H1 (cell line): ENCODE results near the gene SCNN1B.

ENCODE experiments used
- BRCA1 ChIP-seq: IDR thresholded peaks from 2 replicates; pipeline ENCODE4 v1.6.1; 2012; ENCODE audit warnings: low read depth, low read length, improper control_type of control experiment
- CBX5 ChIP-seq: fragments of 300-800, 300-1000 bp; sonication (generic); IDR thresholded peaks from 2 replicates; pipeline ENCODE4 v1.7.1; 2016; ENCODE audit warnings: antibody characterized with exemption, low read length, low read depth
- CEBPB ChIP-seq: IDR thresholded peaks from 2 replicates; pipeline ENCODE4 v1.6.1; 2012; ENCODE audit warnings: low read depth, low read length
- CTCF ChIP-seq, 3 experiments: IDR thresholded peaks; 1 replicate in 2 of 3; 2 replicates in 1 of 3; pipeline versions ENCODE4 v1.5.1 to v1.6.1; 2011; ENCODE audit warnings: low read length in 3 of 3, mild to moderate bottlenecking in 3 of 3, inconsistent platforms in 2 of 3, low read depth in 1 of 3, moderate library complexity in 1 of 3; ENCODE audit not compliant: insufficient read depth in 1 of 3; ENCODE audit errors: control extremely low read depth in 1 of 3
- EP300 ChIP-seq, 2 experiments: IDR thresholded peaks; 1 replicate in 1 of 2; 2 replicates in 1 of 2; pipeline ENCODE4 v1.6.1; 2011 to 2012; ENCODE audit warnings: low read depth in 2 of 2, low read length in 2 of 2, mild to moderate bottlenecking in 2 of 2, borderline replicate concordance in 1 of 2, inconsistent platforms in 1 of 2, moderate library complexity in 1 of 2
- KDM1A ChIP-seq: fragments of 200-600, 300-600 bp; sonication (generic); IDR thresholded peaks from 2 replicates; pipeline ENCODE4 v1.7.1; 2016; ENCODE audit warnings: mild to moderate bottlenecking, low read length, borderline replicate concordance
- POLR2A ChIP-seq, 2 experiments: IDR thresholded peaks; 1 replicate in 1 of 2; 2 replicates in 1 of 2; pipeline ENCODE4 v1.6.1; 2011; ENCODE audit warnings: low read depth in 2 of 2, low read length in 2 of 2, mild to moderate bottlenecking in 2 of 2; ENCODE audit errors: control extremely low read depth in 1 of 2
- SAP30 ChIP-seq: fragments of 300-600 bp; sonication (generic); IDR thresholded peaks from 2 replicates; pipeline ENCODE4 v1.7.1; 2012; ENCODE audit warnings: low read length, moderate library complexity, mild to moderate bottlenecking, inconsistent platforms; ENCODE audit not compliant: insufficient read depth, insufficient replicate concordance
- SIX5 ChIP-seq: IDR thresholded peaks from 2 replicates; pipeline ENCODE4 v1.6.1; 2011; ENCODE audit warnings: mild to moderate bottlenecking, low read depth, low read length
- SP4 ChIP-seq: IDR thresholded peaks from 2 replicates; pipeline ENCODE4 v1.6.1; 2012; ENCODE audit warnings: low read length, inconsistent platforms
- TAF1 ChIP-seq: IDR thresholded peaks from 2 replicates; pipeline ENCODE4 v1.6.1; 2011; ENCODE audit warnings: mild to moderate bottlenecking, low read depth, low read length
- TAF7 ChIP-seq: optimal IDR thresholded peaks from 2 replicates; pipeline ENCODE3; 2011; ENCODE audit warnings: low read depth, mild to moderate bottlenecking, inconsistent platforms, low read length, moderate library complexity, borderline replicate concordance
- TF ChIP-seq, protein P1 (sequence below): IDR thresholded peaks from 2 replicates; pipeline ENCODE4 v1.6.1; 2012; ENCODE audit warnings: low read length, inconsistent platforms
- TF ChIP-seq, protein P2 (sequence below): IDR thresholded peaks from 2 replicates; pipeline ENCODE4 v1.6.1; 2011; ENCODE audit warnings: low read length, improper control_type of control experiment

DNA sequence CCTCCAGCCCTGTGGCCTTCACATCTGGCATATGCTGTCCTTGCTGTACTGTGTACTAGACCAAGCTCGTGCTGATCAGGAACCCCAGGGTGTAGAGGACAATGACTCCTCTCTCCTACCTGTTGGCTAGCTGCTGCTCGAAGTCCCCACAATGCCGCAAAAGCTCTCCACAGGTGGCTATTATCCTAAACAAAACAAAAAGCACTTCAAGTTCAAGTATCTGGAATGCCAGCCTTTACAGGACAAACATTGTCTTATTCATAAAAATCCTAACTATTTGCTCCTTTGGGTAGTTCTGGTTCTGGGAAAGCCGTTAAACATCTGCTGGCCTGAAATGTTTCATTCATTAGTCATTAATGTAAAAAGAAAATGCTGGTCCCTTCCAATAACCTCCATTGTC, 108.1 kb downstream of the SCNN1B start:
- TF ChIP-seq CTCF (IDR thresholded peaks at IDR 0.05; ENCODE audit: control extremely low read depth in 1 of 3, insufficient read depth in 1 of 3, low read depth in 1 of 3, low read length in 3 of 3) (no peak), POLR2A (IDR thresholded peaks at IDR 0.05; ENCODE audit: control extremely low read depth in 1 of 2, low read depth in 2 of 2, low read length in 2 of 2) (no peak), SIX5 (no peak), KDM1A (no peak), CEBPB (no peak), EP300 (IDR thresholded peaks at IDR 0.05; ENCODE audit: borderline replicate concordance in 1 of 2, low read depth in 2 of 2, low read length in 2 of 2) (no peak), TAF1 (no peak), CBX5 (no peak), SP4 (no peak), TAF7 (no peak), SAP30 (no peak), BRCA1 (no peak)
- TF ChIP-seq, protein P1, sequence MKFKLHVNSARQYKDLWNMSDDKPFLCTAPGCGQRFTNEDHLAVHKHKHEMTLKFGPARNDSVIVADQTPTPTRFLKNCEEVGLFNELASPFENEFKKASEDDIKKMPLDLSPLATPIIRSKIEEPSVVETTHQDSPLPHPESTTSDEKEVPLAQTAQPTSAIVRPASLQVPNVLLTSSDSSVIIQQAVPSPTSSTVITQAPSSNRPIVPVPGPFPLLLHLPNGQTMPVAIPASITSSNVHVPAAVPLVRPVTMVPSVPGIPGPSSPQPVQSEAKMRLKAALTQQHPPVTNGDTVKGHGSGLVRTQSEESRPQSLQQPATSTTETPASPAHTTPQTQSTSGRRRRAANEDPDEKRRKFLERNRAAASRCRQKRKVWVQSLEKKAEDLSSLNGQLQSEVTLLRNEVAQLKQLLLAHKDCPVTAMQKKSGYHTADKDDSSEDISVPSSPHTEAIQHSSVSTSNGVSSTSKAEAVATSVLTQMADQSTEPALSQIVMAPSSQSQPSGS = no peak
- TF ChIP-seq, protein P2, sequence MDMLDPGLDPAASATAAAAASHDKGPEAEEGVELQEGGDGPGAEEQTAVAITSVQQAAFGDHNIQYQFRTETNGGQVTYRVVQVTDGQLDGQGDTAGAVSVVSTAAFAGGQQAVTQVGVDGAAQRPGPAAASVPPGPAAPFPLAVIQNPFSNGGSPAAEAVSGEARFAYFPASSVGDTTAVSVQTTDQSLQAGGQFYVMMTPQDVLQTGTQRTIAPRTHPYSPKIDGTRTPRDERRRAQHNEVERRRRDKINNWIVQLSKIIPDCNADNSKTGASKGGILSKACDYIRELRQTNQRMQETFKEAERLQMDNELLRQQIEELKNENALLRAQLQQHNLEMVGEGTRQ = no peak
